Nephron (organoid): Measurements from ENCODE around the gene SCLY.

Experiments
- H3K27ac Mint-ChIP-seq, 3 experiments: 2 replicates each; pipeline ENCODE4 v1.8.0; 2020; ENCODE audit warnings: mixed read lengths in 3 of 3, mild to moderate bottlenecking in 2 of 3, moderate library complexity in 1 of 3
- H3K27me3 Mint-ChIP-seq: 2 replicates; pipeline ENCODE4 v1.8.0; 2021; ENCODE audit warnings: low read depth, mild to moderate bottlenecking, moderate library complexity, mixed read lengths
- H3K36me3 Mint-ChIP-seq: 2 replicates; pipeline ENCODE4 v1.8.0; 2020; ENCODE audit warnings: low read depth, mixed read lengths
- H3K4me1 Mint-ChIP-seq: 2 replicates; pipeline ENCODE4 v1.8.0; 2020; ENCODE audit warnings: mixed read lengths
- H3K4me3 Mint-ChIP-seq, 3 experiments: 2 replicates each; pipeline ENCODE4 v1.8.0; 2020; ENCODE audit warnings: mild to moderate bottlenecking in 3 of 3, mixed read lengths in 3 of 3, moderate library complexity in 2 of 3
- H3K9me3 Mint-ChIP-seq: 2 replicates; pipeline ENCODE4 v1.8.0; 2020; ENCODE audit warnings: mixed read lengths
- TF ChIP-seq, protein P1 (sequence below), 3 experiments: fragments of 200-600 bp; sonication (generic); IDR thresholded peaks; one replicate each; pipeline ENCODE4 v1.5.0; 2021; ENCODE audit warnings: antibody characterized with exemption in 3 of 3; ENCODE audit not compliant: unreplicated experiment in 3 of 3

The SCLY gene

GRCh38 chr2:238021327-238021726 is 39.5 kb upstream of the SCLY start:
- Mint-ChIP-seq H3K36me3 (peaks cover 20% of the 10 kb centered on the region), H3K4me1 (no peaks in the 10 kb centered on the region), H3K27ac (no peak overlapping the region), H3K27me3 (no peaks in the 10 kb centered on the region), H3K4me3 (no peak overlapping the region), H3K9me3 (no peaks in the 10 kb centered on the region)
- TF ChIP-seq, protein P1, sequence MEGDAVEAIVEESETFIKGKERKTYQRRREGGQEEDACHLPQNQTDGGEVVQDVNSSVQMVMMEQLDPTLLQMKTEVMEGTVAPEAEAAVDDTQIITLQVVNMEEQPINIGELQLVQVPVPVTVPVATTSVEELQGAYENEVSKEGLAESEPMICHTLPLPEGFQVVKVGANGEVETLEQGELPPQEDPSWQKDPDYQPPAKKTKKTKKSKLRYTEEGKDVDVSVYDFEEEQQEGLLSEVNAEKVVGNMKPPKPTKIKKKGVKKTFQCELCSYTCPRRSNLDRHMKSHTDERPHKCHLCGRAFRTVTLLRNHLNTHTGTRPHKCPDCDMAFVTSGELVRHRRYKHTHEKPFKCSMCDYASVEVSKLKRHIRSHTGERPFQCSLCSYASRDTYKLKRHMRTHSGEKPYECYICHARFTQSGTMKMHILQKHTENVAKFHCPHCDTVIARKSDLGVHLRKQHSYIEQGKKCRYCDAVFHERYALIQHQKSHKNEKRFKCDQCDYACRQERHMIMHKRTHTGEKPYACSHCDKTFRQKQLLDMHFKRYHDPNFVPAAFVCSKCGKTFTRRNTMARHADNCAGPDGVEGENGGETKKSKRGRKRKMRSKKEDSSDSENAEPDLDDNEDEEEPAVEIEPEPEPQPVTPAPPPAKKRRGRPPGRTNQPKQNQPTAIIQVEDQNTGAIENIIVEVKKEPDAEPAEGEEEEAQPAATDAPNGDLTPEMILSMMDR (IDR thresholded peaks at IDR 0.05; ENCODE audit: unreplicated experiment in 3 of 3) = no peak

- H3K27ac Mint-ChIP-seq = no peak overlapping the region
- TF ChIP-seq, protein P1 (IDR thresholded peaks at IDR 0.05; ENCODE audit: unreplicated experiment in 3 of 3) = no peak
- no peaks in the 10 kb centered on the region for H3K9me3 Mint-ChIP-seq
- no peaks in the 10 kb centered on the region for H3K27me3 Mint-ChIP-seq
- peaks cover 28% of the 10 kb centered on the region for H3K36me3 Mint-ChIP-seq
- no peak overlapping the region for H3K4me3 Mint-ChIP-seq
- no peaks in the 10 kb centered on the region for H3K4me1 Mint-ChIP-seq
Measured at GRCh38 chr2:238022594-238023157, 38.1 kb upstream of the SCLY start.

GRCh38 chr2:238023608-238024007 is 37.2 kb upstream of the SCLY start:
- no peak overlapping the region for H3K27ac Mint-ChIP-seq
- no peaks in the 10 kb centered on the region for H3K9me3 Mint-ChIP-seq
- no peak overlapping the region for H3K4me3 Mint-ChIP-seq
- H3K27me3 Mint-ChIP-seq = no peaks in the 10 kb centered on the region
- TF ChIP-seq, protein P1 (IDR thresholded peaks at IDR 0.05; ENCODE audit: unreplicated experiment in 3 of 3) = no peak
- no peaks in the 10 kb centered on the region for H3K4me1 Mint-ChIP-seq
- H3K36me3 Mint-ChIP-seq = peaks cover 28% of the 10 kb centered on the region

DNA sequence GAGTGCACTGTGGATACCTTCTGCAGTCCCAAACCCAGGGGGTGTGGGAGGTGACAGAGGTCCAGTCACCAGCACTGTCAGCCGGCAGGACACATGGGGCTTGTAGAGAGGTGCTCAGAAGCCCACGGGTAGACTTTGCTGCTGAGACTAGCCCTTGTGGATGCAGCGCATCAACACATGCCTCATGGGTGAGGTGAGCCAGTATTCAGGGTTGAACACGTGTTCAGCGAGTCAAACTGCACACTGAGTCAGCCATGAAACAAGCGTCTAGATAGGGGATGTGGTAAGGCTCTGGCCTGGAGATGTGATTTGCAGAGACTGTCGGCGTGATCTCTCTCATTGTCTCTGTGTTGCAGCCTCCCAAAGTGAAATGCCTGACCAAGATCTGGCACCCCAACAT is 35.8 kb upstream of the SCLY start:
- Mint-ChIP-seq H3K27ac (no peak overlapping the region), H3K27me3 (no peaks in the 10 kb centered on the region), H3K4me3 (no peak overlapping the region), H3K36me3 (peaks cover 29% of the 10 kb centered on the region), H3K4me1 (no peaks in the 10 kb centered on the region), H3K9me3 (no peaks in the 10 kb centered on the region)
- TF ChIP-seq, protein P1 (IDR thresholded peaks at IDR 0.05; ENCODE audit: unreplicated experiment in 3 of 3) = no peak

DNA sequence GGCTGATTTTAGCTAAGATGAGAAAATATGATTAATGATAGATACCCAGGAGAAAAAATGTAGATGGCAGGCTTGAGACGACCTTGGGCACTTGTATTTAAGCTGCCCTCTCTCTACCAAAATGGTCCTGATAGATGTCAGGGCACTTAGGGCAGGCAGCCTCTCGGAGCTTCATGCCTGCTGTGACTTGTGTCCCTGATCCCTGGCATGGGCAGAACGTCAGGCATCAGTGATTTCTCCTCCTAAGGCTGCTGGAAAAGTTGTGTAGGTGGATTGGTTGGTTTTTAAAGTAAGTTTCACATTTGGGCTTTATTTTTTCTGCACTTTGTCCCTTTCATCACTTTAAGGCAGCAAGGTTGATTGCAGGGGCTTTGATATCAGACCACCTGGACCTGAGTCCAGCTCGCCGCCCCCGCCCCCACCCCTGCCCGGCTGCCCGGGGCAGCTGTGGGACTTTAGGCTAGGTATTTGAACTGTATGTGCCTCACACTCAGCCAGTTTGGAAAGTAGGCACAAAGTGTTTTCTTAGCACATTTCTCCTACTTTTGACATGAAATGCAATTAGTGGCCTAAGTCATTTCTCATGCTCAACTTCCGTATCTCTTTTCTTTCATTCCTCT is 35.0 kb upstream of the SCLY start:
- no peak overlapping the region for H3K27ac Mint-ChIP-seq
- H3K4me1 Mint-ChIP-seq = no peaks in the 10 kb centered on the region
- peaks cover 33% of the 10 kb centered on the region for H3K36me3 Mint-ChIP-seq
- no peaks in the 10 kb centered on the region for H3K9me3 Mint-ChIP-seq
- H3K27me3 Mint-ChIP-seq = no peaks in the 10 kb centered on the region
- TF ChIP-seq, protein P1 (IDR thresholded peaks at IDR 0.05; ENCODE audit: unreplicated experiment in 3 of 3) = no peak
- H3K4me3 Mint-ChIP-seq = no peak overlapping the region

GRCh38 chr2:238027058-238027457 is 33.7 kb upstream of the SCLY start:
- TF ChIP-seq, protein P1 (IDR thresholded peaks at IDR 0.05; ENCODE audit: unreplicated experiment in 3 of 3) = no peak
- Mint-ChIP-seq H3K27me3 (peaks cover 3% of the 10 kb centered on the region), H3K36me3 (peaks cover 38% of the 10 kb centered on the region), H3K4me3 (no peak overlapping the region), H3K27ac (no peak overlapping the region), H3K9me3 (no peaks in the 10 kb centered on the region), H3K4me1 (no peaks in the 10 kb centered on the region)
